Heart right ventricle (tissue), 16 donors: ENCODE measurements around the gene PTPRG. TPM values are rescaled to one million over a fixed set of nuclear protein-coding genes. Genes with fewer than 3 reads are reported as not detected.

Experiments used
- ATAC-seq, 8 donors: fragments of 200-7000 bp; cut with Tn5 transposase; one replicate each; pipeline ENCODE4 v1.9.1; 2020; ENCODE audit warnings: mild to moderate bottlenecking in 8 of 8, moderate library complexity in 8 of 8, moderate number of reproducible peaks in 1 of 8
- DNase-seq, 2 donors: peaks; one replicate each; pipeline ENCODE4 v3.0.0-alpha.2; 2020
- H3K27ac ChIP-seq, 10 donors: fragments of 200-600 bp; sonication (generic) in 2 of 10; one replicate each; pipeline versions ENCODE4 v1.5.0 to v1.8.0; 2020 to 2022; ENCODE audit warnings: mild to moderate bottlenecking in 3 of 10
- H3K27me3 ChIP-seq, 7 donors: fragments of 200-600 bp; one replicate each; pipeline ENCODE4 v1.8.0; 2021 to 2022; ENCODE audit warnings: mild to moderate bottlenecking in 2 of 7
- H3K36me3 ChIP-seq, 9 donors: fragments of 200-600 bp; sonication (generic) in 1 of 9; one replicate each; pipeline versions ENCODE4 v1.5.0 to v1.8.0; 2020 to 2022; ENCODE audit warnings: mild to moderate bottlenecking in 2 of 9
- H3K4me1 ChIP-seq, 9 donors: fragments of 200-600 bp; sonication (generic) in 1 of 9; one replicate each; pipeline versions ENCODE4 v1.5.0 to v1.8.0; 2020 to 2022; ENCODE audit warnings: mild to moderate bottlenecking in 4 of 9
- H3K4me3 ChIP-seq, 10 donors: fragments of 200-600 bp; sonication (generic) in 2 of 10; one replicate each; pipeline versions ENCODE4 v1.5.0 to v1.8.0; 2020 to 2022; ENCODE audit warnings: mild to moderate bottlenecking in 7 of 10, moderate library complexity in 2 of 10
- H3K9me3 ChIP-seq, 11 donors: fragments of 200-600 bp in 10 of 11; sonication (generic) in 2 of 11; one replicate each; pipeline versions ENCODE4 v1.5.0 to v1.8.0; 2013 to 2022; ENCODE audit warnings: mild to moderate bottlenecking in 2 of 11, control low read depth in 1 of 11, moderate library complexity in 1 of 11
- CTCF ChIP-seq, 9 donors: fragments of 200-600 bp; sonication (generic) in 2 of 9; IDR thresholded peaks; one replicate each; pipeline versions ENCODE4 v1.5.0 to v1.8.0; 2021 to 2022; ENCODE audit warnings: antibody characterized with exemption in 9 of 9, mild to moderate bottlenecking in 5 of 9, moderate library complexity in 1 of 9
- WGBS, 2 donors: extraction: QIAGEN DNeasy Blood & Tissue Kit; methylation state at CpG; one replicate each; pipeline ENCODE4 v1.1.7; 2013; ENCODE audit warnings: inconsistent platforms in 1 of 2; 5-methylcytosine and 5-hydroxymethylcytosine counted together
- intact Hi-C, 10 donors: fragments of 100-400 bp; cut with DNase I; formaldehyde crosslinking; loops; one replicate each; pipeline versions ENCODE4 v1.11.1 to v1.14.2; 2022
- polyA plus RNA-seq, 2 donors: library from polyadenylated mRNA; stranded (reverse); fragments of 200-250 nt; gene quantifications; one replicate each; pipeline ENCODE4 v1.2.3, GENCODE V29; 2013
- total RNA-seq, 10 donors: library from RNA; stranded (reverse); fragmentation: NEBNext Ultra II Directional in 3 of 10; extraction: Animal tissue kit (Norgen Biotek cat#: 25700) in 3 of 10; gene quantifications; one replicate each; pipeline versions ENCODE4 v1.2.1 to v1.2.4, GENCODE V29; 2021 to 2023
- donor health status: Arrhythmogenic right ventricular cardiomyopathy.
- donor health status: ischemic (EF 13 %, LVEDD 7.1; RV severe dilation, severe dysfunction).
- donor health status: healthy with polysubstance abuse.
- donor health status: DM: no; HTN: yes; CAD: no.
- donor health status: DM: no; HTN: no; CAD: no.
- donor health status: ischemic (EF 25% LVEDD 6.9; RV normal size, moderate dysfunction).
- donor health status: ischemic (EF 25% LVEDD 5.7; RV mildly dilated, moderate dysfunction).
- donor health status: healthy.
- donor health status: DM: yes; HTN: yes; CAD: no.
- donor health status: Ischemic cardiomyopathy.
- donor health status: ischemic (EF 35%, LVEDD 5.7; RV mildly dilated, moderate dysfunction).
- donor health status: nonischemic (EF 11% LVEDD 7.7; RV severe dilation, severe dysfunction).
- donor health status: DM: yes; HTN: yes; CAD: no.
- donor health status: PGD.
- donor health status: ischemic (EF 29% LVEDD 5.4; RV normal size, mild dysfunction).
- donor health status: nonischemic (EF 23%, LVEDD 6.1; RV moderate dilation, normal function).

Gene PTPRG
- total and polyA plus RNA-seq, 12 donors = 10.1 to 38.3 (median 32.6) TPM

- Histone ChIP-seq H3K27ac (peak overlapping the region in 8 of 10 donors; percentile 53 to 78 (median 66)), H3K27me3 (no peaks in the 10 kb centered on the region), H3K4me1 (peaks cover 22 to 72% (median 53%) of the 10 kb centered on the region in 9 donors), H3K4me3 (no peak overlapping the region), H3K36me3 (no peaks in the 10 kb centered on the region), H3K9me3 (no peaks in the 10 kb centered on the region)
- 70 to 71% methylated on average over 5 of the region's 5 CpGs for WGBS, 2 donors
- intact Hi-C loops = loop anchor here in 5 of 10 donors (2.0 to 10.0 kb wide), 9 partner anchors 58 to 363 kb away; partner anchors contain the start of gene PTPRG (in 3 of the 5)
- DNase-seq = no peak
- TF ChIP-seq CTCF (IDR thresholded peaks at IDR 0.05) = no peak
- ATAC-seq = no peak
Measured at GRCh38 chr3:61925721-61926120, 364.4 kb downstream of the PTPRG start.

- ATAC-seq (peak in 5 of 8 donors; percentile 9 to 46 (median 30)), DNase-seq (no peak)
- no peak for TF ChIP-seq CTCF (IDR thresholded peaks at IDR 0.05)
- WGBS, 2 donors = 16 to 22% methylated on average over 3 of the region's 3 CpGs
- H3K36me3 ChIP-seq = no peaks in the 10 kb centered on the region
- no peaks in the 10 kb centered on the region for H3K9me3 ChIP-seq
- no peaks in the 10 kb centered on the region for H3K27me3 ChIP-seq
- intact Hi-C loops = loop anchor here in 5 of 10 donors (2.0 to 10.0 kb wide), 9 partner anchors 60 to 365 kb away; partner anchors contain the start of gene PTPRG (in 3 of the 5)
- H3K4me3 ChIP-seq = peak overlapping the region in 1 of 10 donors; percentile 15
- H3K27ac ChIP-seq = peak overlapping the region; percentile 51 to 81 (median 74)
- H3K4me1 ChIP-seq = peaks cover 22 to 73% (median 53%) of the 10 kb centered on the region in 9 donors
Measured at GRCh38 chr3:61926923-61927322, 365.6 kb downstream of the PTPRG start.

- H3K36me3 ChIP-seq = no peaks in the 10 kb centered on the region
- TF ChIP-seq CTCF (IDR thresholded peaks at IDR 0.05) = no peak
- peaks cover 22 to 73% (median 53%) of the 10 kb centered on the region in 9 donors for H3K4me1 ChIP-seq
- WGBS, 2 donors = 8 to 13% methylated on average over 3 of the region's 3 CpGs
- H3K4me3 ChIP-seq = peak overlapping the region in 4 of 10 donors; percentile 0 to 28 (median 8)
- peak; percentile 89 to 95 (median 91) for ATAC-seq
- intact Hi-C loops = loop anchor here in 5 of 10 donors (2.0 to 10.0 kb wide), 9 partner anchors 60 to 365 kb away; partner anchors contain the start of gene PTPRG (in 3 of the 5)
- H3K27ac ChIP-seq = peak overlapping the region; percentile 51 to 81 (median 74)
- H3K9me3 ChIP-seq = no peaks in the 10 kb centered on the region
- no peaks in the 10 kb centered on the region for H3K27me3 ChIP-seq
- DNase-seq = peak; percentile 74 to 91
Measured at GRCh38 chr3:61927332-61927731, 366.0 kb downstream of the PTPRG start.

- Histone ChIP-seq H3K9me3 (no peaks in the 10 kb centered on the region), H3K4me1 (peaks cover 22 to 69% (median 53%) of the 10 kb centered on the region in 9 donors), H3K36me3 (no peaks in the 10 kb centered on the region), H3K27ac (peak overlapping the region in 9 of 10 donors; percentile 51 to 81 (median 73)), H3K27me3 (no peaks in the 10 kb centered on the region), H3K4me3 (peak overlapping the region in 4 of 10 donors; percentile 0 to 28 (median 8))
- TF ChIP-seq CTCF (IDR thresholded peaks at IDR 0.05) = peak in 2 of 9 donors; percentile 19 to 30
- DNase-seq (no peak), ATAC-seq (peak in 6 of 8 donors; percentile 25 to 52 (median 35))
- WGBS, 2 donors = 57 to 68% methylated on average over 3 of the region's 3 CpGs
- intact Hi-C loops = loop anchor here in 5 of 10 donors (5.0 to 10.0 kb wide), 8 partner anchors 61 to 366 kb away; partner anchors contain the start of gene PTPRG (in 3 of the 5)
Measured at GRCh38 chr3:61928039-61928438, 366.7 kb downstream of the PTPRG start.
